GM19239 (cell line): ENCODE measurements around the gene PRKN.

ENCODE experiments used
- DNase-seq: peaks from one replicate; pipeline ENCODE4 v3.0.0; 2011; ENCODE audit warnings: low spot score; ENCODE audit not compliant: insufficient read length
- FAIRE-seq: peaks from 2 replicates; lab custom pipeline; 2011; peaks lifted over from hg19 to GRCh38; lab: Jason Lieb, UNC

The PRKN gene

DNA sequence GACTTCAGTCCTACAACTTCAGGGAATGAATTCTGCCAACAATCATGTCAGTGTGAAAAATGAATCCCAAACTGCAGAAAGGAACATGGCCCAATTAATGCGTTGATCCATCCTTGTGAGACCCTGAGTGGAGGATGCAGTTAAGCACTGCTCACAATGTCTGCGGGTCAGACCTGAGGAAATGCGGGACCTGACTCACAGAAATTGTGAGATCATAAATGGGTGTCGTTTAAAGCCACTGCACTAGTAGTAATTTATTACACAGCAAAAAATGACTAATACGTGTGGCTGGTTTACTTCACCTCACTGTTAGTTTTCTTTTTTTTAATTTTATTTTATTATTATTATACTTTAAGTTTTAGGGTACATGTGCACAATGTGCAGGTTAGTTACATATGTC, 505.0 kb downstream of the PRKN start:
- FAIRE-seq, result no peak
- no peak for DNase-seq

DNA sequence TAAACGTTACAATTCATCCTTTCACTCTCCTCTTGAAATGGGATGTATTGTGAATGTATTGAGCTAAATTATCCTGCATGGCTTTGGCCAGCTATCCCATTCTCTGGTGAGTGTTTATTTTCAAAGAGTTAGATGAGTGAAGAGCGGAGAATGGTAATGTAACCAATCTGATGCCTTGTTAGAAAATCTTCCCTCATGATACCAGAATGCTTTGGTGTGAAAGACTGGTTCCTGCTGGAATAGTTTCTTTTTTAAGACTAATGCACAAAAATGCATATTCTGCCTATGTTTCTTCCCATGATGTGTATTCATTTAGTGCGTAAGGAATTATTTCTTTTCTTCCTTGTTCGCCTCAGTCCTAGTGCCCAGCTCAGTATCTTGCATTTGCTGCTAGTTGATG, 506.7 kb downstream of the PRKN start:
- DNase-seq, result no peak
- FAIRE-seq, result no peak

DNA sequence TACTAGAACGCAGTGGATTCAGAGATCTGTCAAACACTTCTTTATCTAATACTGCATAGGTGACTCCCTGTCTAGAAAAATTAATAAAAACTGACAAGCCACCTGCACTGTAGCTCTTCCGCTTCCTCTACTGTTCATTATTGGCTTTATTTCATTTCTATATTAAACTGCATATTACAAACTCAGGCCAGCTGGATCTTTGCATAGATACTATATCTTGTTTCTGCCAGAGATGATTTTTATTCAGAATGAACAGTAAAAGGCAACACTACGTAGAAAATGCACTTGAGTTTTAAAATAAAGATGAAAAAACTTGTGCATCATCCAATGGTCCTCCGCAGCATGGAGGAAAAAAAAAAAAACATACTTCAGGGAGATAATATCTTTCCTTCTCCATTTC, 508.3 kb downstream of the PRKN start:
- FAIRE-seq (no peak), DNase-seq (no peak)

DNA sequence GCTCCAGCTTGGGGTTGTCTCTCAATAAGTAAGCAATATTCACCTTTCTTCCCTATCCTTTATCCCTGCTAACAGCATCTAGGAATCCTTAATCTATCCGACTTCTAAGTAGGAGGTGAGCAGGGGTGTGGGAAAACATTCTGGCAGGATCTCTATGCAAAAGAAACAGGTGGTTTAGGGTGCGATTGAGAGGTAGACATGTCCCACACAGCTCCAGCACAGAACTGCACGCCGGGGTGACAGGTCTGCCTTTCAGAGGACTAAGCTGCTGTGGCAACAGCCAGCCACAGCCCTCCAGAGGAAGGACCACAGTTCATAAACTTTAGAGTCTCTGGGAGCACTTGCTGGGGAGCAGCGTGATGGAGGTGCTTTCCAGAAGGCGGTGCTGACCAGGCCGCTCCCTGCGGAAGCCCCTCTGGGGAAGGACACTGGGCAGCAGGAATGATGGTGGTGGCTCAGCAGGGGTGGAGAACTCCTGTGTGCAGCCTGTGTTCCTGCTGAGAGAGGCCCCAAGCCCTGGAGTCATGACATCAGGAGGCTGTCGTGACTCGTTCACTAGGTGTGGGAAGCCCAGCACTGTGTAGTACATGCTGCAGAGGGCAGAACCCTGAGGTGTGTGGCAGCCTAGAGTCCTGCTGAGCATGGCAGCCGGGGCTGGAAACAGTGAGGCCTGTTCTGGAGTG, 509.6 kb downstream of the PRKN start:
- FAIRE-seq, result no peak
- no peak for DNase-seq

DNA sequence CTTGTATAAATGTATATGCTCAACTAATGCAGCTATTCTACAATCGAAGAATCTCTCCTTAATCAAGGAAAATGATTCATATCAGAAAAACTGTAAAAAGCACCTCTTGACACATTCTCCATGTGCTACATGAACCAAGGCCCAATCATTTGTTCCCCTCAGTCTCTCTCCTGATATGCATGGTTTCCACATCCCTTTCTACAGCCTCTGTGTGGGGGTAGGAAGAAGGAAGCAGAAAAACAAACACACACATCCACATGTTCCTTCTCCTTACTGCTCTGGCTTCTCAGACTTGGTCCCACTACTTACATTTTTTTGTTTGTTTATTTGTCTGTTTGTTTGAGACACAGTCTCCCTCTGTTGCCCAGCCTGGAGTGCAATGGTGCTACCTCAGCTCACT, 510.5 kb downstream of the PRKN start:
- DNase-seq (no peak), FAIRE-seq (no peak)

DNA sequence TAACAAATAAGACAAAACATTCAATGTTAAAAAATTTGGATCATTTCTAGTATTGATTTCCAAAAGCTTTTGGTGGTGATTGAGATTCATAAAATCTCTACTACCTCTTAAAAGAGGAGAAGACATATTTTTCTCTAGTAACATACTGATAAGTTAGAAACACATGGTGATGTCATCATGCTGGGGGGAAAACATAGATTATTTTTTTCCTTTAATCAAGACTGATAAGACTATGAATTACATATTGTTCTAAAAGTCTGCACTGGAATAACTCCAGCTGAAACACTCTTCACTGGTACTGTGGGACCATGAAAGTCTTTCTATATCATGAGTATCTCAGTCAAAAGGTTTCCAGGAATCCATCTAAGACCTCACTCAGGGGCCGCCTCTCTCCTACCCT, 515.8 kb downstream of the PRKN start:
- FAIRE-seq (no peak), DNase-seq (no peak)

DNA sequence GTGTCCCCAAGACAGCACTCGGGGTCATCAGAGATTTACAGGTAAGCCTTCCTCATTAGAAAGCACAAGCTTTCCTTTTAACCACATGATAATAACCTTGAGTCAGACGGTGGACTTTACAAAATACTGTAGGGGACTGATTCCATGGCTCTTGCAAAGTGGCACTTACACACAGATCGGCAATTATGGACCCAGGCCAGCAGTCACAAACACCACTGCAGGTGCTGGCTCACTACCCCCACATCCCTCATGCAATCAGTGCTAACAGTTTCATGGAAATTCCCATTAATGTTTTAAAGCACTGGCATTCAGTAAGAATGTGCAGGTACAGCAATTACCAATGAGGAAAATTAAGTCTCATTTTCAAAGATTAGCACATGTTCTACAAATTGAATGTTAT, 516.5 kb downstream of the PRKN start:
- DNase-seq (no peak), FAIRE-seq (no peak)

DNA sequence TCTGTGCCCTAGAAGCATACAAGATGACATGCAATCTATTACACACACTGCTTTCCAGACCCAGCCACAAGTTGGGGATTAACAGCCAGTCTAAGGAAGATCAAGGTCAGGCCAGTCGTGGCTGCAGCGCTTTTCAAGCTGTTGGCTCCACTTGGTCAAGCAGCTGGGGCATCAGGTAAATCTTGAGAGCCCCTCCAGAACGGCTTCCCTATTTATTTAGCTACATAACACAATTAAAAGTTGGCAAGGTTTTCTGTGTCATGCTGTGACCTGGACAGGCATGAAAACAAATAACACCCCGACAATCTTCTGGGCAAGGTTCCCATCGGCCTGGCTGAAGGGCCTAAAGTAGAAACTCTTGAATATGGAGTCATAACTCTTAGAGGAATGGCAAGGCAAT, 524.3 kb downstream of the PRKN start:
- DNase-seq, result no peak
- no peak for FAIRE-seq

DNA sequence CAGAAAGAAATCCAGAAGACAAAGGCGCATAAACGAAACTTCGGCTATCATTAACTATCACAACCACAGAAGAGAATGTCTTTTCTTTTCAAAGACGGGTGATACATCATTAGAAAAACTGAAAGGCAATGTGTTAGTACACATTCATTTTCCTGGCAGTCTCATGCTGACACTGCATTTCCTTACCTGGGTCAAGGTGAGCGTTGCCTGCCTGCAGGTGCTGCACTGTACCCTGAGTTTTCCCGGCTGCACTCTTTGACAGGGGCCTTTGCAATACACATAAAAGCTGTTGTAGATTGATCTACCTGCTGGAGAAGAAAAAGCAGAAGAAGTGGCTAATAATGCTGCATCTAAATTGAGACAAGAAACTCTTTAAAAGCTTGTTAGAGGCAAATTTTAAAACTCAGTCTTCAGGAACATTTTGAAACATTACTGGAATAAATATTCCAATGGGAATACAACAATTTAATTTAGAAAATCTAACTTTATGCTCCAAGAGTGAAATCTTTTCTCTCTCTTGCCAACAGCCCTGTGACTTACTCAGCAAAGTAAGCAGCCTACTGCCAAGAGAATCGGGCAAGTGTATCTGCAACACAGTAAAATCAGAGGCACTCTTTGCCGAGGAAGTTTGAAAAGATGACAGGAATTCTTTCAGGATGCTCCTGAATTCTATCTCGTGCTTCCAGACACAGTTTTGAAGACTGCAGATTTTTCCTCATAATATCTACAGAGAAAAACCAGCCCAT, 526.4 kb downstream of the PRKN start:
- no peak for FAIRE-seq

DNA sequence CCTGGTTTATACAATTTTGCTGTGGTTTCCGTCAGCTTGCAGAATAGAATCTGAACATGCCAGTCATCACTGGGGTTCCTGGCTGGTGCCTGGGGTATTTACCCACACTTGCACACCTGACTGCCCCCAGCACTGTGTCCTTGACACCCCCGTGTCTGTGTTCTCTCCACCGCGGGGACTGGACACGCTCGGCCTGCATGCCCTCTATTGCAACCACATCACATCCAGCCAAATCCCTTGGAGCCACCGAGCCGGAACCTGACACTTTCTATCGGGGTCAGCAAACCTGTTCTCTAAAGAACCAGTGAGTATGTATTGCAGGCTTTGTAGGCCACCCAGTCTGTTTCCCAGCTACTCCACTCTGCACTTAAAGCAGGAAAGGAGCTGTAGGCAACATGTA, 527.5 kb downstream of the PRKN start:
- FAIRE-seq (no peak), DNase-seq (no peak)

More for the DNA sequence above, 526.4 kb downstream of the PRKN start:
- DNase-seq, result no peak

DNA sequence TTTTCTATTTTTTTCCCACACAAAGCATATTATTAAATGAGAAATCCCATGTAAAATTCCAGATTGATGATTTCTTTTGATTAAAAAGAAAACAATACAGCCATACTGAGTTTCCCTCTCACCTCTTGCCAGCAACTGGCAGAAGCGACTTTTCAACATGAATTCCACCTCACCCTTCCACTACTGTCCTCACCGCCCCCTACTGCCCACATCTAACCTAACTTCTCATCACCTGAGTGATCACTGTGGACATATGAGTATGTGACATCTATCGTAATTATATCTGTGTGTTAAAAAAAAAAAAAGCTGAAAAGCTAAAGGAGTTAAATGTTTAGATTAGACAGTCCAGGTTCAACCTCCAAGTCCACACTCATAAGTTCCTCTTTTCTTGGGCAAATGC, 528.6 kb downstream of the PRKN start:
- DNase-seq, result no peak
- no peak for FAIRE-seq

DNA sequence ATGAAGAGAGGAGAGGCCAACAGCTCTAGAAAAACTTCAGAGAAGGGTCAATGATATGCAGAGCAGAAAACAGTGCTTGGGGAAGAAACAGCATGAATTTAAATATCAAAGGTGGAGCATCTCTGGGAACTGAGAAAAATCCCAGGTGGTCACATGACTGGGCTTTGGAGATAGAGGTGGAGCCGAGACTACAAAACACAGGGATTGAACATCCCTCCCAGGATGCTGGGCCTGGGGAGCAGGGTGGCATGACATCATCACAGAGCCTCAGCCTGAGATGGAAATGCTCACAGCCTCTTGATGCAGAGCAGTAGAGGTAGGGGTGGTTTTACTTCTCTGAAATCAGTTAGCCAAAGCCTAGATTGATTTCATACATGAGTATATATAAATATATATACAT, 529.5 kb downstream of the PRKN start:
- DNase-seq, result no peak
- FAIRE-seq, result no peak

DNA sequence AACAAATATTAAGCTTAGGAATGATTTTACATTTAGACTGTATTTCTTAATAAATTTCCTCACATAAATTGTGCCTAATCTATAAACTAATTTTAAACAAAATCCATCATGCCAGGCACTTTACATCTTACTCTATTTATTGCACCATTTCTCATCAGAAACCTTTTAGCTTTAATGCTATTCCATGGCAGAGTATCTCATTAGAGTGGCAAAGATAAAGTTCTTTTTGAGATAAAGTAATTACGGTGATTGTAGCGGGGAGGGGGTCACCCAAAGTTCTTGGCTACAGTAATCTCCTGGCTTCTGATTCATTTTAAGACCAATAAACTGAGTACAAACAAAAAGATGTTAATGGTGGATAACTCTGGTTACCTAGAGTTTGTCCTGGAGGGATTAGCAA, 532.1 kb downstream of the PRKN start:
- FAIRE-seq (no peak), DNase-seq (no peak)

DNA sequence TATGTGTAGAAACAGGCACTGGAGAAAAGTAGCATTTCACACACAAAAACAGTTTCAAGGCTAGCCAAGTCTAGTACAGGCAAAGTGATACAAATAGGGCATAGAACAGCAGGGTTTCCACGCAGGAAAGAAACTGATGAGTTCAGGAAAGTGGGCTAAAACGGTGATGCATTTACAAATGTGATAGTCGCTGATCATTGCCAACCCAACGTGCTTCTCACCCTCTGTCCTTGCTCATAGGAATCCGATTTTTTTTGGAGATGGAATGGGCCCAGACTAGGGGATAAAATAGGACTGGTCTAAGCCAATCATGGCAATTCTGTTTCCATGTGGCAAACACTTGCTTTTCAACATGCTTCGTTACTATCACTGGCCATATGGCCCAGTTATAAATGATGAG, 536.6 kb downstream of the PRKN start:
- FAIRE-seq, result no peak
- DNase-seq, result no peak

DNA sequence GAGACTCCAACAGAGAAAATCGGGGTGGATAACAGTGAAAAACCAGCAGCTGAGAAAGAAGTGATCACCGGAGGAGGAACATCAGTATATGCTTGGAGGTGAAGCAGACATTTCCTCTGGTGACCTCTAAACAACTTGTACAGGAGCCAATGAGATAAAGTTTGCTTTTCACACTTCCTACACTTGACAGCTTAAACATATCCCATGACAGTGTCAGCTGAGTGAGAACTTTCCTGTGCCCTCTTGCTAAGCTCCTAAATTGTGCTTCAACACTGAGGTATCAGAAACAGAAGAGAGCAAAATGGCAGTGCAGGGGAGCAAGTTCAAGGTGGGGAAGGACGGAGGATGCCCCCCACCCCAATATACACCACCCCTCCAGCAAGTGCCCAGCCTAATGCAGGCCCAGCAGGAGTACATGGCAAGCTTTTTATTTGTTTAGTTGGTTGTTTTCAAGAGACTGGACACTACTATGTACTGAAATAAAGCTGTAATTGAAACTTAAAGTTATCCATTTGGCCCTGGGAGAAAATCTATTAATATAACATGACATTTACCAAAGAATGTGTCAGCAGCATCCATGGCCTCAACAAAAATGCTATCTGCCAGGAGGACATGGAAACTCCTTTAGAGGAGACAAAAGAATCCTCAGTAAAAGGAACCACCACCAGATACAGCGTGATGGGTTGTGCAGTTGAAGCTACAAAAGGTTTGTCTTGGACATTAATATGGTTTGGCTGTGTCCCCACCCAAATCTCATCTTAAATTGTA, 540.2 kb downstream of the PRKN start:
- DNase-seq, result no peak
- no peak for FAIRE-seq

DNA sequence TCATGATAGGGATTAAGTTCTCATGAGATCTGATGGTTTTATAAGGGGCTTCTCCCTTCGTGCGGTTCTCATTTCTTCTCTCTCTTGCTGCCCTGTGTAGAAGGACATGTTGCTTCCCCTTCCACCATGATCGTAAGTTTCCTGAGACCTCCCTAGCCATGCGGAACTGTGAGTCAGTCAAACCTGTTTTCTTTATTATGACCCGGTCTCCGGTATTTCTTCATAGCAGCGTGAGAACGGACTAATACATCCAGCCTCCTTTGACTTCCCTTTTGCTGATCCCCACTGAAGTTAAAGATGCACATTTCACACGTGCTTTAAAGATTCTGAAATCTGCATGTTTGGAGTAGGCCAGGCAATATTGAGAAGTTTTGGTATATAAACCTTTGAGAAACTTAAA, 543.1 kb downstream of the PRKN start:
- DNase-seq (no peak), FAIRE-seq (no peak)

DNA sequence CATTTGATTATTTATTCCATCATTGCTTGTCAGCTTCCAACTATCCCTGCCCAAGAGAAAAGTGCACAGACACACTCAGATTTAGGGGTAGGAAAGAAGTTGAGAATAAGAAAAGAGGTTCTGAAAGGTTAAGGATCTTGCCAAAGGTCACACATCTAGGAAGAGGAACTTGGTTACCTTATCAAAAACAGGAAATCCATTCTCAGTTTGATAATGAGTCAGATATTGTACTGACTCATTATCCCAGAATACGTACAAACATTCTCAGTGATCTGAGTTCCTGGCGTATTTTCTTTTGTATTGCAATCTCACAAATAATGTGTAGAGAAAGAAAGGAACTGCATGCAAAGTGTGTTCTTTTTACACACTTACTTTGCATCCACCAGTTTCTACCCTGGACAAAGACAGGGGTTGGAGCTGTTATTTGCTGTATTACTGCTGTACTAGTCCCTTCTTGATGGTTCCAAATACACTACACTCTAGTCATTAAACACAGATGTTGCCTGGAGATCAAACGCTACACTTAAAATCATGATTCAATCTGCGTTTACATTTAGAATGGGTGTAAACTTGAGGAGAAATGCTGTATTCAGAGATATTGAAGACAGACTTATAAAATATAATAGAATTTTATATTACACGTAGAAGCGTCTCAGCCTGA, 545.7 kb downstream of the PRKN start:
- FAIRE-seq, result no peak
- no peak for DNase-seq

DNA sequence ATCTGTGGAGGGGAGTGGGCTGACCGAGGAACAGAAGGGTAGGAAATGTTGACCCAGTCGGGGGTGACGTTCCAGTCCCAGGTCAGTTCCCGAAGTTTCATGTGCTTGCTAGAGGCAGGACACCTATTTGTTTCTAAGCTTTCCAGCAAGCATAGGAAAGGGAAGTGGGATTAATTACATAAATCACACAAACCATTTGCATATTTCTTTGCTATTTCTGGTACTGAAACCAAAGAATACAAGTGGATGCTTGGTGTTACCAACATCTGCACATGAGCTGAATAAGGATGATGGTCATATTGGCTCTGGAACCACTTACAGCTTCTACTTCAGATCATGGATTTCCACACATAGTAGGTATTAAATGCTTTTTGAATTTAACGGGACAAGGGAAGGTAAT, 546.5 kb downstream of the PRKN start:
- DNase-seq (no peak), FAIRE-seq (no peak)

DNA sequence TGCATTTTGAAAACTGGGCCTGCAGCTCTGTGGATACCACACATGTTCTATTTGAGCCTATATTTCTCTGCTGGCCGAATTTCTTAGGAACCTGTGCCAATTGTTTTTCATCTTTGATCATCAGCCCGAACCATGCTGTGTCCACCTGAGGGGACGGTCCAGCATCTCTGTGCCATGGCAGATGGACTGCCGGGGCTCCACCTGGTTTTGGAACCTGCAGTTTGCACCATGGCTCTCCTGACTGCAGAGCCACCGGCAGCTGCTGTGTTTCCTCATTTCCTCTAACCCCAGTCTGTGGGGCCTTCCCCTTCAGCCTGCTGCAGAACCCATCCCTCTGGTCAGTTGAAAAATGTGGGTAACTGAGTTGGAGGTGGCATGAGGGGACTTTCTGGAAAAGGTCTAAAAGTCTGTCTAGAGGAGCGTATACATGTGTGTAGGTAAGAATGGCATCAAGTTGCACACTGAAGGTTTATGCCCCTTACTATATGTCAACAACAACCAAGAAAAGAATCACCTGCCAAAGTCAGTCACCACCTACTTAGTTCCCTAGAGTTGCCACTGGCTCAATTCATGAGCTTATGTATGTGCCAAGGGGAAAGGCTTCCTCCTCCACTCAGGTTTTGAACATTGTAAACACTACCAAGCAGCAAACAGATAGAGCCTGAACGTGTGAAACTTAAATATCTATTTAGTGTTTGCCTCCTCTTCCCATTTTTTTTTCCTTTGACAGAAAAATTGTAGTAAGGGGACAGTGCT, 548.2 kb downstream of the PRKN start:
- FAIRE-seq (no peak), DNase-seq (no peak)

DNA sequence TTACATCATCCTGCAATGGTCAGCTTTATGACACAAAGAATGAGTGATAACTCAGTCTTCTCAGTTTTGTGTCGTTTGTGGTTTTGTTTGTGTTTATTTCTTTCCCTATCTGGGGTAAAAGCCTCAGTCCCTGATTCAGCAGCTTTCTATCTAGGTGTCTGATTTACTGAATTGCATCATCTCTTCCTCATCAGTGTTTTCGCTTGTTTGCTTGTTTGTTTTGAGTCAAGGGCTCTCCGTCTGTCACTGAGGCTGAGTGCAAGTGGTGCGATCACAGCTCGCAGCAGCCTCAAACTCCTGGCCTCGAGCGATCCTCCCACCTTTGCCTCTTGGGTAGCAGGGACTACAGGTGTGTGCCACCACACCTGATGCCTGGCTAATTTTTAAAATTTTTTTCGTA, 548.9 kb downstream of the PRKN start:
- DNase-seq (no peak), FAIRE-seq (no peak)
